Measurements from ENCODE around the gene UNKL. TPM values are rescaled to one million over a fixed set of nuclear protein-coding genes. Genes with fewer than 3 reads are reported as not detected.

The UNKL gene
- total and polyA plus RNA-seq, 5 donors = 6.3 to 16.4 (median 13.1) TPM

- Histone ChIP-seq H3K9me3 (ENCODE audit: control insufficient read depth, low read length) (no peaks in the 10 kb centered on the region), H3K27ac (ENCODE audit: low read length) (no peak overlapping the region), H3K4me3 (ENCODE audit: low read length) (no peak overlapping the region), H3K4me1 (ENCODE audit: control insufficient read depth, insufficient read depth, low read length) (peaks cover 6% of the 10 kb centered on the region), H3K27me3 (ENCODE audit: control insufficient read depth, insufficient read depth) (no peaks in the 10 kb centered on the region)
- DNase-seq (no peak), ATAC-seq (no peak)
- intact Hi-C loops (cut with DNase I) = no loop called here
- WGBS = 92% methylated on average over 9 of the region's 9 CpGs
Observed at GRCh38 chr16:1381612-1382406, 32.7 kb downstream of the UNKL start.

GRCh38 chr16:1380195-1380594, 34.3 kb downstream of the UNKL start:
- no peak for ATAC-seq
- Histone ChIP-seq H3K27me3 (ENCODE audit: control insufficient read depth, insufficient read depth) (no peaks in the 10 kb centered on the region), H3K9me3 (ENCODE audit: control insufficient read depth, low read length) (no peaks in the 10 kb centered on the region), H3K4me1 (ENCODE audit: control insufficient read depth, insufficient read depth, low read length) (peaks cover 6% of the 10 kb centered on the region), H3K4me3 (ENCODE audit: low read length) (no peak overlapping the region), H3K27ac (ENCODE audit: low read length) (no peak overlapping the region)
- intact Hi-C loops (cut with DNase I) = no loop called here
- DNase-seq = no peak
- WGBS = 89% methylated on average over 10 of the region's 10 CpGs

GRCh38 chr16:1379304-1380076, 35.0 kb downstream of the UNKL start:
- DNase-seq = peak; percentile 62 to 83 (median 81)
- intact Hi-C loops (cut with DNase I) = no loop called here
- peak overlapping the region; percentile 71 for H3K27ac ChIP-seq (ENCODE audit: low read length)
- 7% methylated on average over 95 of the region's 95 CpGs for WGBS
- H3K27me3 ChIP-seq (ENCODE audit: control insufficient read depth, insufficient read depth) = no peaks in the 10 kb centered on the region
- no peaks in the 10 kb centered on the region for H3K9me3 ChIP-seq (ENCODE audit: control insufficient read depth, low read length)
- H3K4me3 ChIP-seq (ENCODE audit: low read length) = peak overlapping the region; percentile 60
- H3K4me1 ChIP-seq (ENCODE audit: control insufficient read depth, insufficient read depth, low read length) = peaks cover 6% of the 10 kb centered on the region
- peak; percentile 67 to 81 for ATAC-seq

GRCh38 chr16:1378804-1379303, 35.6 kb downstream of the UNKL start:
- Histone ChIP-seq H3K27ac (ENCODE audit: low read length) (peak overlapping the region; percentile 71), H3K9me3 (ENCODE audit: control insufficient read depth, low read length) (no peaks in the 10 kb centered on the region), H3K4me1 (ENCODE audit: control insufficient read depth, insufficient read depth, low read length) (peaks cover 6% of the 10 kb centered on the region), H3K4me3 (ENCODE audit: low read length) (peak overlapping the region; percentile 60), H3K27me3 (ENCODE audit: control insufficient read depth, insufficient read depth) (no peaks in the 10 kb centered on the region)
- peak; percentile 85 to 88 for ATAC-seq
- peak; percentile 91 to 94 (median 94) for DNase-seq
- WGBS = 7% methylated on average over 31 of the region's 31 CpGs
- intact Hi-C loops (cut with DNase I) = no loop called here

- H3K4me1 ChIP-seq (ENCODE audit: control insufficient read depth, insufficient read depth, low read length) = peaks cover 6% of the 10 kb centered on the region
- intact Hi-C loops (cut with DNase I) = no loop called here
- peak overlapping the region; percentile 13 for H3K27ac ChIP-seq (ENCODE audit: low read length)
- ATAC-seq = no peak
- H3K4me3 ChIP-seq (ENCODE audit: low read length) = peak overlapping the region; percentile 60
- H3K9me3 ChIP-seq (ENCODE audit: control insufficient read depth, low read length) = no peaks in the 10 kb centered on the region
- peak in 1 of 3 donors; percentile 49 for DNase-seq
- no peaks in the 10 kb centered on the region for H3K27me3 ChIP-seq (ENCODE audit: control insufficient read depth, insufficient read depth)
- 94% methylated on average over 25 of the region's 25 CpGs for WGBS
Observed at GRCh38 chr16:1378087-1378803, 36.3 kb downstream of the UNKL start.

GRCh38 chr16:1377406-1378010, 37.0 kb downstream of the UNKL start:
- intact Hi-C loops (cut with DNase I) = no loop called here
- no peak for ATAC-seq
- H3K27ac ChIP-seq (ENCODE audit: low read length) = no peak overlapping the region

GRCh38 chr16:1375741-1376410, 38.6 kb downstream of the UNKL start:
- Histone ChIP-seq H3K27me3 (ENCODE audit: control insufficient read depth, insufficient read depth) (no peaks in the 10 kb centered on the region), H3K27ac (ENCODE audit: low read length) (no peak overlapping the region), H3K9me3 (ENCODE audit: control insufficient read depth, low read length) (no peaks in the 10 kb centered on the region), H3K4me1 (ENCODE audit: control insufficient read depth, insufficient read depth, low read length) (peaks cover 6% of the 10 kb centered on the region), H3K4me3 (ENCODE audit: low read length) (no peak overlapping the region)
- ATAC-seq = no peak
- 88% methylated on average over 19 of the region's 19 CpGs for WGBS
- intact Hi-C loops (cut with DNase I) = no loop called here
- DNase-seq = peak in 1 of 3 donors; percentile 56

More at GRCh38 chr16:1377406-1378010, 37.0 kb downstream of the UNKL start:
- Histone ChIP-seq H3K4me3 (ENCODE audit: low read length) (no peak overlapping the region), H3K27me3 (ENCODE audit: control insufficient read depth, insufficient read depth) (no peaks in the 10 kb centered on the region), H3K4me1 (ENCODE audit: control insufficient read depth, insufficient read depth, low read length) (peaks cover 6% of the 10 kb centered on the region), H3K9me3 (ENCODE audit: control insufficient read depth, low read length) (no peaks in the 10 kb centered on the region)
- WGBS = 90% methylated on average over 10 of the region's 10 CpGs
- DNase-seq = no peak

GRCh38 chr16:1375298-1375640, 39.2 kb downstream of the UNKL start:
- no peak for ATAC-seq
- no peaks in the 10 kb centered on the region for H3K27me3 ChIP-seq (ENCODE audit: control insufficient read depth, insufficient read depth)
- no peak overlapping the region for H3K4me3 ChIP-seq (ENCODE audit: low read length)
- intact Hi-C loops (cut with DNase I) = no loop called here
- no peak for DNase-seq
- 90% methylated on average over 24 of the region's 24 CpGs for WGBS
- H3K9me3 ChIP-seq (ENCODE audit: control insufficient read depth, low read length) = no peaks in the 10 kb centered on the region
- peaks cover 6% of the 10 kb centered on the region for H3K4me1 ChIP-seq (ENCODE audit: control insufficient read depth, insufficient read depth, low read length)
- H3K27ac ChIP-seq (ENCODE audit: low read length) = no peak overlapping the region

GRCh38 chr16:1374418-1375297, 39.8 kb downstream of the UNKL start:
- no peaks in the 10 kb centered on the region for H3K9me3 ChIP-seq (ENCODE audit: control insufficient read depth, low read length)
- DNase-seq (peak in 1 of 3 donors; percentile 63), ATAC-seq (no peak)
- WGBS = 92% methylated on average over 46 of the region's 46 CpGs
- H3K4me3 ChIP-seq (ENCODE audit: low read length) = no peak overlapping the region
- peaks cover 5% of the 10 kb centered on the region for H3K4me1 ChIP-seq (ENCODE audit: control insufficient read depth, insufficient read depth, low read length)
- no peaks in the 10 kb centered on the region for H3K27me3 ChIP-seq (ENCODE audit: control insufficient read depth, insufficient read depth)
- H3K27ac ChIP-seq (ENCODE audit: low read length) = no peak overlapping the region
- intact Hi-C loops (cut with DNase I) = no loop called here
